NCI-H2107 treated with DMSO at 0.1 percent for 48 hours (cell line): ENCODE measurements around the gene CASKIN1.

ENCODE experiments used
- DNase-seq: peaks from one replicate; lab custom pipeline; 2025; ENCODE audit not compliant: unreplicated experiment; lab: John Stamatoyannopoulos, UW

The CASKIN1 gene

DNA sequence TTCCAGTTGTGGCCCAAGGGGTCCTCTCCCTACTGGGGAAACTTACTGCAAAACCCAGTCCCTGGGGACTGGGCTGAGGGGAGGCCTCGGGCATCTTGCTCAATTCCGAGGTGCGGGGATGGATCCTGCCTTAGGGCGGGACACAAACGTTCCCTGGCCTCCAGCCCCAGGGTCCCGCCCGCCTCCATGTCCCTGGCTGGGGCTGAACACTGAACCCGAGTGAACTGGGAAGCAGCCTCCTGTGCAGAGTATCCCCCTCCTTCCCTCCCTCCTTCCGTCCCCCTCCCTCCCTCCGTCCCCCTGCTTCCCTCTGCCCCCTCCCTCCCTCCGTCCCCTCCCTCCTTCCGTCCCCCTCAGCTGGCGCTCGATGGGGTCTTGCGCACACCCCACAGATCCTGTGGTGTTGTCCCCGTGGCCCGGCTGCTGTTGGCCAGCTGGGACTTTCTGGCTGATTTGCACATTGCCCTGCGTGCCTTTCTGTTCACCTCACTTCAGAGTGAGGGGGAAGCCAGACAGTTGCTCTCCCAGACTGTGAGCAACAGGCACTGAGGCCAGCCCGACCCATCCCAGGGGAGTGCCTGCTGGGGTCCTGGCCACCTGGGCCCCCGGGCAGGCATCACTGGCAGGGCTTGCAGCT is 35.4 kb downstream of the CASKIN1 start:
- no peak for DNase-seq

DNA sequence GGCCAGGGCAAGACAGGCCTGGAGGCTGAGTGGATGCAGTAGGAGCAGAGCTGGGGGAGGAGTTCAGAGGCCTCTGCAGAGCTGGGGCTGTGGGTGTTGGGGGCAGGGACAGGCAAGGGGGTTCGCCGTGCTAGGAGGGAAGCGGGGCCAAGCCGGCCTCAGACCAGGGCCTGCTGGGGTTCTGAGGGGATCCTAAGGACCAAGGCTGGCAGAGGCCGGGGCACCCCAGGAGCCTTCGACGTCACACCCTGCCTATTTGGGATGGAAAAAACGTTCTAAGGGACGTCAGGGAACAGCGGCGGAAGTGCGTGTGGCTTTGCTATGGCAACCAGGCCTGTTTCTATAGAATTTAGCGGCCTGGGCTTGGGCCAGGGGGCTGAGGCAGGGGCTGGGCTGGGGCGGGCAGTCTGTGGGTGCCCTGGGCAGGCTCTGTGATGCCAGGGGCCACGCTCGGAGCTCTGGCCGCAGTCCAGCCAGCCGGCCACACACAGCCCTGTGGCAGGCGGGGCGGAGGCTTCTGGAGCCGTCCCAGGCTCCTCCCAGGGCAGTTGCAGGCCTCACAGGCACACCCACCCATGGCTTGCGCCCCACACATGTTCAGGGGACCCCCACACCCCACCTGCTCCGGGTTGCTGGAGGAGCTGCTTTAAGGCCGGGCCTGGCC is 37.1 kb downstream of the CASKIN1 start:
- DNase-seq, result no peak

DNA sequence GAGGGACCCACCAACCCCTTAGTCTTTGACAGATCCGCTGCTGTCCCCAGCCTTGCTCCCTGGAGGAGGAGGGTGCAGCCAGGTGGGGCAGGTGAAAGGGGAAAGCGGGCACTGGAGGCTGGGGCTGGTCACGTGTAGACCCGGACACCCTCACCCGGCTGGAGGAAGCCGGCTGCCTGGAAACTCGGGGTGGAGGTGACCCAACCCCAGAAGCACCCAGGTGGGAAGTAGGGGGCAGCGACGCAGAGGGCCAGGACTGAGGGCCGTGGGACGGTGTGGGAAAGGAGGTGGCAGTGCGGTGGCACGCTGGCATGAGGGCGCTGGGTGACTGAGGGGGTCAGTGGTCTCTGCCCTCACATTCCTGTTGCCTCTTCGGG is 38.2 kb downstream of the CASKIN1 start:
- DNase-seq, result no peak

DNA sequence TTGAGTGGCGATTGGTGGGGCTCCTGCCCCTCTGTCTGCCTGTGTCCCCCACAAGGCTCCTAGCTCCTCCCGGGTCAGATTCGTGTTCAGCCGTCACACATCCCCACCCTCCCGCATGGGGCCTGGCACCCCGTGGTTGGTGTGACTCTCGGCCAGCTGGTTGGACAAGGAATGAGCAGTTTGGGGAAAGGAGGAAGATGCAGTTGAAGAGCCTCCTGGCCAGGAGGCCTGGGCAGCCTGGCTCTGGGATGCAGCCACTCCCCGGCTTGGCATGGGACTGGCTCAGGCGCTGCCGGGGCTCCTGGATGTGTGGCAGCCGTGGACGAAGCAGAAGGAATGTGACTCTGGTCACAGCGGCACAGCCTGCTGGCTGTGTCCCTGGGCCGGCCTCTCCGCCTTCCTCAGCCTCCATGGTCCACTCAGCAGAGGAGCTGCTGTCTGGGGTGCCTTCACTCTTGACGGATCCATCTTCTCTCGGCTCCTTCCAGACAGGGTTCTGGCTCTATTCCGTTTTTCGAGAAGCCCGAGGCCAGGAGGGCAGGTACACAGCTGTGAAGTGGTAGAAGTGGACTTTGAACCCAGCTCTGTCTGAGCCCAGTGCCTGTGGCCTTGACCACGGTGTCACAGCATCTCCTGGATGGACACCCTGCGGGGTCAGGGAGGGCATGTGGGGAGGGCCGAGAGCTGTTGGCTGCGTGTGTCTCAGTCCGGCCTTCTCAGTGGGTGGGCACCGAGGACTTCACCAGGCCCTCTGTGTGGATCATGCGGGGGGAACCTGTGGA is 38.7 kb downstream of the CASKIN1 start:
- no peak for DNase-seq

DNA sequence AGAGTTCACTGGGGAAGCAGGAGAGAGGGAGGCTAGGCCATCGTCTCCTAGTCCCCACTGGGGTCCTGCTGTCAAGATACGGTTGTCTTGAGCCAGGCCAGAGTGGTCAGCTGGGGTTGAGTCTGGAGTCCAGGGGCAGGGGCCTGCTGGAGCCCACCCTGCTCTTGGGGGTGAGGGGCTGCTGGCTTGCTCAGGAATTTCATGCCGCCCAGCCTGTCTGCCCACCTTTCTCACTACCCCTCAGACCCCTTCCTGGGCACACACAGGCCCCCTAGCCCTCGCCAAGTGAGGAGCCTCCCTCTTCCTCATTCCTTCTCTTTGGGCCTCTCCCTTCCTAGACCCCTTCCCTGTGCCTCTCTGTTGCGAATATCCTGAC is 39.6 kb downstream of the CASKIN1 start:
- DNase-seq, result no peak

DNA sequence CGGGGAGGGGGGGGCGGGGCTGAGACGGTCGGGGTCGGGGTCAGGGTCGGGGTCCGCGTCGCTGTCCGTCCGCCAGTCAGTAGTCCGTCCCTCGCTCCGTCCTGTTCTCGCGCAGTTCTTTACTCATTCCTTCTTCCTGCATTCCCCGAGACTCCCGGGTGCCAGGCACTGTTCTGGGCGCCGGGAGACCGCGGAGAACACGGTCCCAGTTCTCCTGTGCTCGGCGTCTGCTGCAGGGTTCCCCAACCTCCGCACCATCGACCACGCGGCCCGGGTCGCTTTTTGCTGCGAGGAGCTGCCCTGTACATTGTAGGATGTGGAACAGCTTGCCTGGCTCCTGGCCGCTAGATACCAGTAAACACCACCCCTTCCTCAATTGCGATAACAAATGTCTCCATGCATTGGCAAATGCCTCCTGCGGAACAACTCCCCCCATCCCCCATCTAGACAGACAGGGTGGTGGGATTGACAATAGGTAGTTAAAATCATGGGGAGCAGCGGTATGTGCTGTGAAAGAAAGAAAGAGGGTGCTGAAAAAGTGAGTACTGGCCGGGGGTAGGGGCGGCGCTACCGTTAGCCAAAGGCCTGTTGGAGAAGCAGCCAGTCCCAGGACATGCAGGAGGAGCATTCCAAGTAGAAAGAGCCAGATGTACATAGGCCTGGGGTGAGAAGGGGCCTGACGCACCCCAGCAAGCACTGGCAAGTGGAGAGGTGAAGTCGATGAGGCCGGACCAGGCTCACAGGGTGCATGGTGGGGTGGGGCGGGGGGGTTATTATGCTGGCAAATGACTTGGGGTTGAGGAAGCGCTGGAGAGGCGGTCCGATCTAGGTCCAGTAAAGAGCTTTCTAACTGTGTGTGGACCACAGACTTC is 40.2 kb downstream of the CASKIN1 start:
- no peak for DNase-seq

DNA sequence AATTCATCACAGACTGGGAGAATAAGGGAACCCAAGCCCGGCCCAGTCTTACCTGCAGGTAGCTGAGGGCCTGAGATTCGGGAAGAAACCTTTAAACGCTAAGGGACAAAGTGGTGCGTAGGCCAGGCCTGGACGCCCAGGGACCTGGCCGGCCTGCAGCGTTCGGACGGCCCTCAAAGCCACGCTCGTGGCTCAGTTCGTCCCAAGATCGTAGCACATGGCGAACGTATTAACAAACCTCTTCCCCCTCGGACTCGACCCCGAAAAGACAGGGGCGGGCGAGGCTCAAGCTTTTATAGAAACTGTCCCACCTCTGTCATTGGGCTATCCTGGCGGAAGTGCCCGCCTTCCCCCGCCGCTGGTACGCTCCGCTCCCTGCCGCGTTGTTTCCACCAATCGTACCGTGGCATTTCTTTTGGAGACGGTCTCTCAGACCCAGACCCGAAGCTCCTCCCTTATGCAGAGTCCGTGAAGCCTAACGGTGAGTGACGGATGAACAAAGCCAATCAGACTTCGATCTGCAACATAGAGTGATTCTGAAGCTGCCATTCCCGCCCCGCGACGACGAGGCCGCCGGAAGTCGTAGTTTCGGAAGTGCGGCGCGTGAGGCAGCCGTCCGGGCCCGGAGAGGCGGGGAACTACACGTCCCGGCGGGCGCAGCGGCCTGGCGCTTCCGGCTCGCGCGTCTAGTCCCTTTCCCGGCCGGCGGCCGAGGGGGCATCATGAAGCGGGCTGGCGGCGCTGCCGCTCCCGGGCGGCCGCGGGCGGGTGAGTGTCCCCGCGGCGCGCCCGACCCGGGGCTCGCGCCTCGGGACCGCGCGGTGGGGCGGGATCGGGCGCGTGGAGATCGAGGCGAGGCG is 41.1 kb downstream of the CASKIN1 start, which contains the start of gene TRAF7:
TRAF7 (plus strand) TSS at position 692 of the 860 bp plus-strand sequence. CDS start 8,139 bp downstream, outside the sequence.
- DNase-seq, result peak; percentile 98

DNA sequence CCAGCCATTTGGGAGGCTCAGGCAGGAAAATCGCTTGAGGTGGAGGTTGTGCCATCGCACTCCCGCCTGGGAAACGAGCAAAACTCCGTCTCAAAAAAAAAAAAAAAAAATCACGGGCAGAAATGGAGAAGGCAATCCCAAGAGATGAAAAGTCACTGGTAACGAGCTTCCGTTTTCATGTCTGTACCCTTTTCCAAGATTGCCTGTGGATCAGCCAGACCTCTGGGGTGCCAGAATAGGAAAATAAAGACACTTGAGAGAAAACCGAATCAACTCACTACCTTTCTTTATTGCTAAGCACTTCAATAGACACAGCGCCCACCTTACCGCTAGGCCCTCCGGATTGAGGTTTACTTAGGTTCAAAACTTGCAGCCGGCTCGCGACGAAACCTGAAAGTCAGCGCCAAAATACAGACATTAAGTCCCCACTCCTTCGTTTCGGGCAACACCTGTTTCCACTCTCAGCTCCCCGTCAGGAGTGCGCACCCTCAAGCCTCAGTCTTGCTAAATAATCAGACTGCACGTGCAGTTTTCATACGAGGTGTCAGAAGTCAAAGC is 41.8 kb downstream of the CASKIN1 start:
- DNase-seq, result no peak

DNA sequence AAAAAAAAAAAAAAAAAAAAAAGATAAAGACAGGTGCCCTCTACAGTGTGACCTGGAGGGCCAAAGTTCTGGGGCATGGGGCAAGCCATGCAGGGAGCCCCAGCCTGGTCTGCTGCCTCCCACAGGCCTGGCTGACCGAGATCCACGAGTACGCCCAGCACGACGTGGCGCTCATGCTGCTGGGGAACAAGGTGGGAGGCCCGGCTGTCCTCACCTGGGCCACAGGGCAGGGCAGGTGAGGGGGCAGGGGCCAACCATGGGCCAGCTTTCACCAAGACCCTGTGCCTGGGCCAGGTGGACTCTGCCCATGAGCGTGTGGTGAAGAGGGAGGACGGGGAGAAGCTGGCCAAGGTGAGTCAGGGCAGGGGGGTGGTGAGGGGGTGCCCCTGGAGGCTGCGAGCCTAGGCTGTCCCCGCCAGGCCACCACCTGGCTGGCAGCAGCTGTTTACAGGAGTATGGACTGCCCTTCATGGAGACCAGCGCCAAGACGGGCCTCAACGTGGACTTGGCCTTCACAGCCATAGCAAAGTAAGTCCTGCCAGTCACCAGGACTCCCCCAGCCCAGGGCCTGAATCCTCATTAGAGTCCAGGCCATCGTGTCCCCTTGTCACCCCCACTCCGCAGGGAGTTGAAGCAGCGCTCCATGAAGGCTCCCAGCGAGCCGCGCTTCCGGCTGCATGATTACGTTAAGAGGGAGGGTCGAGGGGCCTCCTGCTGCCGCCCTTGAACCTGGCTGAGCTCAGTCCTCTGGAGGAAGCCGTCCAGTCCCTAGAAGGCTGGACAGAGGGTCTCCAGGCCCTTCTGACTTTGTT is 43.5 kb downstream of the CASKIN1 start:
- no peak for DNase-seq

DNA sequence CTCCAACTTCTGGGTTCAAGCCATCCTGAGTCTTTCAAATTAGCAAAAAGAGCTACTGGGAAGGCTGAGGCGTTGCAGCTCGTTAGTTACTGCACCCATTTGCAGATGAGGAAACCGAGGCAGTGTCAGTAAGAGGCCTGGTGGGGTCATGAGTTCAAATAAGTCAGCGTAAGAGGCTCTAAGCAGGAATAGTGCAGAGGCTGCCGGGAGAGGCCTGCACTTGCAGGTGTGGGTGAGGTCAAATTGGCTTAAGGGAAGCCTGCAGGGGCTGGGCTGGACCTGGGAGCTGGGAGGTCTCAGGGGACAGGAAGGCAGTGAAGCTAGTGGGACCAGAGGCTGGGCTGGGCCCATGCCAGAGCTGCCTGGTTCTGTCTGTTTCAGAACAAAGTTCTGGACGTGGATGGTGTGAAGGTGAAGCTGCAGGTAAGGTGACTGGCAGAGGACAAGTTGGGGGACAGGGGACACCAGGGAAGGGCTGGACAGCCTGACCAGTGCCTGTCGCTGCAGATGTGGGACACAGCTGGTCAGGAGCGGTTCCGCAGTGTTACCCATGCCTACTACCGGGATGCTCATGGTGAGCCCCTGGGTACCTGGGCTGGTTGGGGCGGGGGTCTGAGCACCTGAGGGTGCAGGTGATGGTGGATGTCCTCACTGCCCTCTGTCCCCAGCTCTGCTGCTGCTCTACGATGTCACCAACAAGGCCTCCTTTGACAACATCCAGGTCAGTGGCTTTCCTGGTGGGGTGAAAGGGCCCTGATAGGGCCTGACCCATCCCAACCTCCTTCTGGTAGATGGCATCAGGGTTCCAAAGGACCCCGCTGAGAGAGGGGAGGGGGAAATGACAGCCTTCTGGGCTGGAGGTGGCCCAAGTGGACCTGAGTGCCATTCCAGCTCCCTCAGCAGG is 45.0 kb downstream of the CASKIN1 start:
- no peak for DNase-seq

DNA sequence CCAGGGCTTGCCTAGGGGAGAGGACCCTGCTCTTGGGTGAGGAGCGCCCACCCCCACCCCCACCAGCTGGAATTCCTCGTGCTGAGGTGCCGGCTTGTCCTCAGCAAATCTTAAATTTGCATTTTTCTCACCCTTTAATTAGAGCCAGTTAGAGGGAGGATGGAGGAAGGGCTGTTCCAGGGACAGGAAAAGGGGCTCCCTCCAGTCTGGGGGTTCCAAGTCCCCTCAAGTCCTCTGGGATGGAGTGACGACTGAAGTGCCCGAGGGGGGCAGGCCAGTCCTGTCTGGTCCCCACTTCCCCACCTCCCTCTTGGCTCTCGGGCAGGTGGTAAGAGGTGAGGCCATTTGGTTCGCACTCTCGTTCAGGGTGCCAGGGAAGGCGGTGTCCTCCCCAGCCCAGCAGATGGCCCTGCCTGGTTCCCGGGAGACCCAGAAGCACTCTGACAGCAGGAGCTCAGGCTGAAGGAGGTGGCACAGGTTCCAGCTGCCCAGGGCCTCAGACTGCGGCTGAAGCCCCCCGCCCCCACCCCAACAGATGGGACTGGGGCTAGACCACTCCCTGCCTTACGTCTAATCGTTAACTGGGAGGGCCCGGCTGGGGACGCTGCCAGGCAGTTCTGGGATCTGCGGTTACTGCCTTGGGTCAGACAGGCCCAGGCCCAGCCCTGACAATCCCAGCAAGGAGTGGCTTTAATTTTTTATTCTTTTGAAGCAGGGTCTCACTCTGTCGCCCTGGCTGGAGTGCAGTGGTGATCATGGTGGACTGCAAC is 45.8 kb downstream of the CASKIN1 start:
- peak; percentile 59 for DNase-seq

DNA sequence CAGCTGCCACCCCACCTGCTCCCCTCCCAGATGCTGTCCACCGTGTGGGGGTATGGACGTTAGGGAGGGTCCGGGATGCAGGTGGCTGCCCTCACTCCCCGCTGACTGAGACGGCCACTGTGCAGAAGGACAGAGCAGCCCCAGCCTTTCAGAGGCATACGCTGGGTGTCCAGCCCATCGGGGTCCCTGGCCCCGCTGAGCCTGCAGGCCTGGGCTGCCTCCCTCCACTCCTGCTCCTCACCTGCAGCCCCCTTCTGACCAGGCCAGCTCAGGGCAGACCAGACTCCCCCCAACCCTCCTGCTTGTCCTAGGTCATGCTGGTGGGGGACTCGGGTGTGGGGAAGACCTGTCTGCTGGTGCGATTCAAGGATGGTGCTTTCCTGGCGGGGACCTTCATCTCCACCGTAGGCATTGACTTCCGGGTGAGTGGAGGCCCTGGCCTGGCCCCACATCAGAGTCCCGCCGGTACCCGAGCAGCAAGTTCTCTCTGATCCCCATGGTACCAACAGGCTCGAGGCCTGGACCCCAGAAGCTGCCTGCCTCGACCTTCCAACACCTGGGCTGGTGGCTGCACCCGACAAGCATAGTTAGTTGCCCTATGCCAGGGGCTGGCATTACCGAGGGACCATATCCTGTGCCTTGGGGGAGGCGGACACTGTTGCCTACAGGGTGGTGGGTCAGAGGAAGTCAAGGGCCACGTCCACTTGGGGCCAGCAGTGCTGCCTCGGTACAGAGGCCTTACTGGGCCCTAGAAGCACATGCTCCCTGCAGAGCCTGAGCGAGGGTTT is 46.6 kb downstream of the CASKIN1 start:
- no peak for DNase-seq

DNA sequence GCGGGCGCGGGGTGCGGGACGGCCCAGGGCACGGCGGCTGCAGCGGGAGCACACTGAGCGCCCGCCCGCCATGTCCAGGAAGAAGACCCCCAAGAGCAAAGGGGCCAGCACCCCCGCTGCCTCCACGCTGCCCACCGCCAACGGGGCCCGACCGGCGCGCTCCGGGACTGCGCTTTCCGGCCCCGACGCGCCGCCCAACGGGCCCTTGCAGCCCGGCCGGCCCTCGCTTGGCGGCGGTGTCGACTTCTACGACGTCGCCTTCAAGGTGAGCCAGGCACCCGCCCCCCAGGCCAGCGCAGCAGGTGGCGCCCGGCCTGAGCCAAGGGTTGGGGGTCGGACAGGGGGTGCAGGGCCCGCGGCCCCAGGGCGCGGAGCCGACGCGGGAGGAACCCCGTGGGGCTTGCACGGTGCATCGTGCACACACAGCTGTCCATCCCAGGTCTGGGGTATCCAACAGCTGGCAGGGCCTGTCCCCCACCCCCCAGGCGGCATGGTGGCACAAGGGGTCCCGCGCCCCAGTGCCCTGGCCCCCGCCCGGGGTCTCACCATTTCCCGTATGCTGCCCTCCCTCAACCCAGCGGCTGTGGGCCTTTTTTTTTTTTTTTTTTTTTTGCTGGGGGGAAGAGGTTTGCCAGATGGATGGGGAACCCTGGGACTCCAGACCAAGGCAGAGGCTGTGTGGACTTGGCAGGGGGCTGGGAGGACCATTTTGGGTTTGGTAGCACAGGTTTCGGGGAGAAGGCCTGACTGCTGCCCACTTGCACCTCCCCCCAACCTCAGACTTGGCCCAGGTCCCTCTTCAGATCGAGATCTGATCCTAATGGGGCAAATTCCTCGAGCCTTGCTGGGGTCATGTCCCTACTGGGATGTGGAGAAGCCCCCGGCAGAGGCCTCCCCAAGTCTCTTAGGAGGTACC is 47.4 kb downstream of the CASKIN1 start:
- no peak for DNase-seq

DNA sequence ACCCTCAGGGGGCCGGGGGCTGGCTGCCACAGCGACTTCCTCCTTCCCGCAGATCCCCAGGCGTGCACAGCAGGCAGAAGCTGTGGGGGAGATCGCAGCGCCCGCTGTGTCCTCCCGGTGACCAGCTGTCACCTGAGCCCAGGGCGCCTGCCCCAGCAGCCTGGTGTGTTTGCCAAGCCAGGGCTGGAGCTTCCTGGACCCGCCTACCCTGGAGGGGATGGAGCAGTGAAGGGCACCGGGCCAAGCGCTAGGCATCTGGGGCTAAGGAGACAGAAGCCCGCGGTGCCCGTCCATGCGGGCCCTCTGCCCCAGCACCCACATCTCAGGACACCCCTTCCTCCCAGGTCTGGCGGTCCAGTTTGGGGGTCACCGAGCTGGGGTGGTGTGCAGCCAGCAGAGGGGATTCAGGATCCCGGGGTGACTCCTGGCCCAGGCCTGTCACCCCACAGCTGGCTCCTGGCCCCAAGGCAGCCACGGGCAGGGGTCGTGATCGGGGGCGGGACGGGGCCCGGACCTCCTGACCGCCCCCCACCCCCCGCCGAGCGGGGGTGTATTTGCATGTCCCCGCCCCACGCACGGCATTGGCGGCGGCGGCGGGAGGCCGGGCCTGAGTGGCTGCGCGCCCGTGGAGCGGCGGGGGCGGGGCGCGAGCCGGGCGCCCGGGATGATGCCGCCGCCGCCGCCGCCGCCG is 48.3 kb downstream of the CASKIN1 start, which contains the start of gene RAB26:
RAB26 (plus strand) TSS at position 645 of the 691 bp plus-strand sequence. CDS start 159 bp downstream, outside the sequence.
- DNase-seq, result peak; percentile 77

DNA sequence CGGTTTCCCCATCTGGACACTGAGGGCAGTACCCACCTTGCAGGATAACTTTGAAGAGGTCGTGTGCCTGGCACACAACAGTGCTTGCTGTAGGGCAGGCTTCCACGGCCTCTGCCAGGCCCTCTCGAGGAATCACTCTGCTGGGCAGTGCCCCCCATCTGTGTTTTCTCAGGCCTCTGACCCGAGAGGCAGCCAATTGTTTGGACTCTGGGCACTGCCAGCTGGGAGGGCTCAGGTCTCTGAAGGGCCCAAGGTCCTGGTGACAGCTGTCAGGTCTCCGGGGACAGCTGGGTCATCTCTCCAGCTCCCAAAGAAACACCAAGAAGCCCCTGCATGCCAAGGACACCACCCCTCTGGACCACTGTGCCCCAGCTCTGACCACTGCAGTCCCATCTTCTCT is 49.0 kb downstream of the CASKIN1 start:
- DNase-seq, result no peak
